Left renal cortex interstitium (tissue), 4 donors: Measurements from ENCODE around the gene PIK3AP1. TPM values are rescaled to one million over a fixed set of nuclear protein-coding genes. Genes with fewer than 3 reads are reported as not detected.
"Not testable (repeated sequence)": the region's sequence is repeated elsewhere in the genome, so short reads cannot be mapped to it uniquely, and the experiment has no call there.

Source experiments
- DNase-seq, 4 donors: peaks; one replicate each; pipeline ENCODE4 v3.0.0-alpha.2; 2013; ENCODE audit warnings: low read depth in 4 of 4, low spot score in 2 of 4, missing footprints in 1 of 4
- polyA plus RNA-seq, 4 donors: library from polyadenylated mRNA; unstranded; fragments of 120-200 nt; gene quantifications; one replicate each; pipeline ENCODE4 v1.2.1, GENCODE V29; 2013; ENCODE audit not compliant: insufficient read length in 4 of 4

Gene PIK3AP1
- polyA plus RNA-seq = 1 to 10 TPM; 3.9 to 5.5 (median 4.6) TPM

GRCh38 chr10:96720422-96721206 lies at the start of gene PIK3AP1:
TSS of gene PIK3AP1 (minus strand) at chr10:96720514. CDS start at chr10:96720394, 120 bp downstream.
- DNase-seq = peak in 3 of 4 donors; percentile 14 to 22 (median 19)

- DNase-seq = no peak
These were observed 47.8 kb upstream of the PIK3AP1 start for GRCh38 chr10:96768136-96768535.

GRCh38 chr10:96767611-96768010 lies 47.3 kb upstream of the PIK3AP1 start:
- DNase-seq = no peak

- DNase-seq = peak in 2 of 4 donors; percentile 10 to 17
These were observed 45.3 kb upstream of the PIK3AP1 start for GRCh38 chr10:96765406-96766240.

- DNase-seq = no peak
These were observed 44.2 kb upstream of the PIK3AP1 start for GRCh38 chr10:96764425-96765060.

GRCh38 chr10:96758423-96758822 lies 38.1 kb upstream of the PIK3AP1 start:
- no peak for DNase-seq

- DNase-seq = no peak
These were observed 36.0 kb upstream of the PIK3AP1 start for GRCh38 chr10:96756111-96756903.

GRCh38 chr10:96753956-96754355 lies 33.6 kb upstream of the PIK3AP1 start:
- no peak for DNase-seq

GRCh38 chr10:96752375-96752774 lies 32.1 kb upstream of the PIK3AP1 start:
- DNase-seq = no peak

GRCh38 chr10:96750316-96750715 lies 30.0 kb upstream of the PIK3AP1 start:
- DNase-seq = not testable (repeated sequence)

- DNase-seq = no peak
These were observed 27.6 kb upstream of the PIK3AP1 start for GRCh38 chr10:96747734-96748550.

GRCh38 chr10:96746503-96746902 lies 26.2 kb upstream of the PIK3AP1 start:
- no peak for DNase-seq

- DNase-seq = no peak
These were observed 25.6 kb upstream of the PIK3AP1 start for GRCh38 chr10:96745950-96746349.

- DNase-seq = no peak
These were observed 23.8 kb upstream of the PIK3AP1 start for GRCh38 chr10:96743988-96744585.

- DNase-seq = not testable (repeated sequence)
These were observed 21.2 kb upstream of the PIK3AP1 start for GRCh38 chr10:96741557-96741956.

- no peak for DNase-seq
These were observed 20.4 kb upstream of the PIK3AP1 start for GRCh38 chr10:96740579-96741281.

GRCh38 chr10:96740141-96740540 lies 19.8 kb upstream of the PIK3AP1 start:
- DNase-seq = no peak

- DNase-seq = not testable (repeated sequence)
These were observed 17.1 kb upstream of the PIK3AP1 start for GRCh38 chr10:96737307-96737902.
